GM20000 (cell line): Measurements from ENCODE around the gene HIP1R.

Experiments used
- DNase-seq: peaks from one replicate; pipeline ENCODE4 v3.0.0; 2012; ENCODE audit warnings: low spot score
- CTCF ChIP-seq: IDR thresholded peaks from 2 replicates; pipeline ENCODE4 v1.5.1; 2012; ENCODE audit warnings: mild to moderate bottlenecking, control low read depth; ENCODE audit errors: extremely low read depth, missing control alignments

The HIP1R gene

GRCh38 chr12:122858171-122858570, 22.9 kb downstream of the HIP1R start:
- DNase-seq: no peak
- TF ChIP-seq CTCF: no peak

GRCh38 chr12:122858591-122859302, 23.5 kb downstream of the HIP1R start:
- no peak for TF ChIP-seq CTCF
- no peak for DNase-seq

- no peak for DNase-seq
These were observed 24.2 kb downstream of the HIP1R start for GRCh38 chr12:122859303-122860039.

GRCh38 chr12:122860040-122860853, 25.0 kb downstream of the HIP1R start:
- TF ChIP-seq CTCF: peak; percentile 95
- peak; percentile 92 for DNase-seq

More at GRCh38 chr12:122859303-122860039, 24.2 kb downstream of the HIP1R start:
- TF ChIP-seq CTCF: no peak

GRCh38 chr12:122860854-122861586, 25.8 kb downstream of the HIP1R start:
- no peak for DNase-seq

GRCh38 chr12:122861587-122861970, 26.3 kb downstream of the HIP1R start:
- TF ChIP-seq CTCF: no peak
- no peak for DNase-seq

More at GRCh38 chr12:122860854-122861586, 25.8 kb downstream of the HIP1R start:
- TF ChIP-seq CTCF: no peak
